Measurements from ENCODE around the gene PCBP3. TPM values are rescaled to one million over a fixed set of nuclear protein-coding genes. Genes with fewer than 3 reads are reported as not detected.
"Not testable (repeated sequence)": the region's sequence is repeated elsewhere in the genome, so short reads cannot be mapped to it uniquely, and the experiment has no call there.

Gene PCBP3
- total RNA-seq, 2 experiments from 2014 or later = 1.3 to 2.2 TPM

DNA sequence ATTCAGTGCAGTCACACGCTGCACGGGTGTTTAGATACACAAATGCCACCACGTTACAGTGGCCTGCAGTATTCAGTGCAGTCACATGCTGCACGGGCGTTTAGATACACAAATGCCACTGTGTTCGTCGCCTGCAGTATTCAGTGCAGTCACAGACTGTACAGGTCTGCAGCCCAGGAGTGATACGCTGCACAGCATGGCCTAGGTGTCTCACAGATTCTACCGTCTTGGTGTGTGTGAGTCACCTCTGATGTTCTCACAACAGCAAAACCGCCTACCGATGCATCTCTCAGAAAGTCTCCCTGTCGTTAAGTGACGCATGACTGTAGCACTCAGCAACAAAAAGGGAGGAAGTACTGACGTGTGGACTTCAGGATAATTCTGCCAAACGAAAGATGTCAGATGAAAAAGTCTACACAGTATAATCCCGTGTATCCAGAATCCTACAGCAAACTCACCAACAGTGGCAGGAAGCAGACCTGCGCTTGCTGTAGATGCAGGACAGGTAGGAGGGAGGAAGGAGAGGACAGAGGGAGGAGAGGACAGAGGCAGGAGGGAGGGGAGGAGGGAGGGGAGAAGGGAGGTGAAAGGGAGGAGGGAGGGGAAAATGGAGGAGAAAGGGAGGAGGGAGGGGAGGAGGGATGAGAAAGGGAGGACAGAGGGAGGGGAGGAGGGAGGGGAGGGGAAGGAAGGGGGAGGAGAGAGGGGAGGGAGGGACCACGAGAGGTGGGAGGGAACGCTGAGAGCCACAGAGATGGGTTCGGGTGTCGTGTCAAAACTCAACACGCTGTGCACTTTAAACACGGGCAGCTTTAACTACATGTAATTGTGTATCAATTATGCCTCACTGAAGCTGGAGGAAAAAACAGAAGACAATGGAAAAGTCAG, 36.3 kb upstream of the PCBP3 start:
- Mint-ChIP-seq H3K36me3 (peaks cover 2% of the 10 kb centered on the region), H3K27ac (no peak overlapping the region), H3K9me3 (ENCODE audit: low read depth) (peaks cover 9% of the 10 kb centered on the region), H3K4me3 (no peak overlapping the region), H3K4me1 (peaks cover 2% of the 10 kb centered on the region), H3K27me3 (peaks cover 18% of the 10 kb centered on the region)
- ATAC-seq (peak; percentile 42), DNase-seq (peak; percentile 42)
- CTCF ChIA-PET = interaction anchor here (1.3 to 1.9 kb wide), 2 partner anchors 10 to 12 kb away, joined by 4 to 8 read pairs; no protein-coding TSS in a partner anchor

DNA sequence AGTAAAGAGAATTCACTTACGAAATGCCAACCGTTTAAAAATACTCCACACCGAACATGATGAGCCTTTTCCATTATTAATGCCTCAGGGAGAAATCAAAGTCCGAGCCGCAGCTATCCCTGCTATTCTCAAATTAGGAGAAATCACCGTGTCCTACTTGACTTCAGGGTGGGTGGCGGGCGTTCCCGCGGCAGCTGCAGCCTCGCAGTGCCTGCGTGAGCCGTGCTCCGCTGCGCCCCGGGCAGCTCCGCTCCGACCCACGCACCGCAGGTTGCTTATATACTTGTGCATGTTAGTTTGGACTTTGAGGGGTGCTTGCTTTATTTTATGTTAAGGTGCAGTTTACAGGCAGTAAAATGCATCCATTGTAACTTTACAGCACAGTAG, 35.6 kb upstream of the PCBP3 start:
- no peak overlapping the region for H3K27ac Mint-ChIP-seq
- peak; percentile 23 for DNase-seq
- H3K27me3 Mint-ChIP-seq = peaks cover 16% of the 10 kb centered on the region
- H3K4me3 Mint-ChIP-seq = no peak overlapping the region
- CTCF ChIA-PET = interaction anchor here (1.3 to 1.9 kb wide), 2 partner anchors 10 to 13 kb away, joined by 4 to 8 read pairs; no protein-coding TSS in a partner anchor
- ATAC-seq = no peak
- H3K4me1 Mint-ChIP-seq = peaks cover 2% of the 10 kb centered on the region
- H3K36me3 Mint-ChIP-seq = peaks cover 2% of the 10 kb centered on the region
- H3K9me3 Mint-ChIP-seq (ENCODE audit: low read depth) = peaks cover 8% of the 10 kb centered on the region

DNA sequence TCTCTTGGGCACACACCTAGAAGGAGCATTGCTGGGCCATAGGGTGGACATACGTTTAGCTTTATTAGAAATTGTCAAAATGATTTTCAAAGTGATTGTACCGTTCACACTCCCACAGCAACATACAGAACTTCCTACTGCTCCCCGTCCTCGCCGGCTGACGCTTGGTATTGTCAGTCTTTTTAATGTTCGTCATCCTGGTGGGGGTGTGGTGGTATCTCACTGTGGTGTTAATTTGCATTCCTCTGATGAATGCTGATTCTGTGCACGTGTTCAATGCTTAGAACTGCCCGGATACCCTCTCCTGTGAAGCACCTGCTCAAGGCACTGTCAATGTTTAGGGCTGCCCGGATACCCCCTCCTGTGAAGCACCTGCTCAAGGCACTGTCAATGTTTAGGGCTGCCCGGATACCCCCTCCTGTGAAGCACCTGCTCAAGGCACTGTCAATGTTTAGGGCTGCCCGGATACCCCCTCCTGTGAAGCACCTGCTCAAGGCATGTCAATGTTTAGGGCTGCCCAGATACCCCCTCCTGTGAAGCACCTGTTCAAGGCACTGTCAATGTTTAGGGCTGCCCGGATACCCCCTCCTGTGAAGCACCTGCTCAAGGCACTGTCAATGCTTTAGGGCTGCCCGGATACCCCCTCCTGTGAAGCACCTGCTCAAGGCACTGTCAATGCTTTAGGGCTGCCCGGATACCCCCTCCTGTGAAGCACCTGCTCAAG, 34.6 kb upstream of the PCBP3 start:
- CTCF ChIA-PET = interaction anchor here (1.3 to 1.9 kb wide), 2 partner anchors 11 to 14 kb away, joined by 4 to 8 read pairs; no protein-coding TSS in a partner anchor
- H3K4me3 Mint-ChIP-seq; H3K9me3 Mint-ChIP-seq (ENCODE audit: low read depth); H3K36me3 Mint-ChIP-seq; ATAC-seq; H3K27ac Mint-ChIP-seq; H3K4me1 Mint-ChIP-seq: not testable (repeated sequence)
- peaks cover 14% of the 10 kb centered on the region for H3K27me3 Mint-ChIP-seq
- peak; percentile 33 for DNase-seq

DNA sequence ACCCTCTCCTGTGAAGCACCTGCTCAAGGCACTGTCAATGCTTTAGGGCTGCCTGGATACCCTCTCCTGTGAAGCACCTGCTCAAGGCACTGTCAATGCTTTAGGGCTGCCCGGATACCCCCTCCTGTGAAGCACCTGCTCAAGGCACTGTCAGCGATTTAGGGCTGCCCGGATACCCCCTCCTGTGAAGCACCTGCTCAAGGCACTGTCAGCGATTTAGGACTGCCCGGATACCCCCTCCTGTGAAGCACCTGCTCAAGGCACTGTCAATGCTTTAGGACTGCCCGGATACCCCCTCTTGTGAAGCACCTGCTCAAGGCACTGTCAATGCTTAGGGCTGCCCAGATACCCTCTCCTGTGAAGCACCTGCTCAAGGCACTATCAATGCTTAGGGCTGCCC, 33.9 kb upstream of the PCBP3 start:
- ATAC-seq, CTCF ChIA-PET: not testable (repeated sequence)
- DNase-seq = peak; percentile 42

DNA sequence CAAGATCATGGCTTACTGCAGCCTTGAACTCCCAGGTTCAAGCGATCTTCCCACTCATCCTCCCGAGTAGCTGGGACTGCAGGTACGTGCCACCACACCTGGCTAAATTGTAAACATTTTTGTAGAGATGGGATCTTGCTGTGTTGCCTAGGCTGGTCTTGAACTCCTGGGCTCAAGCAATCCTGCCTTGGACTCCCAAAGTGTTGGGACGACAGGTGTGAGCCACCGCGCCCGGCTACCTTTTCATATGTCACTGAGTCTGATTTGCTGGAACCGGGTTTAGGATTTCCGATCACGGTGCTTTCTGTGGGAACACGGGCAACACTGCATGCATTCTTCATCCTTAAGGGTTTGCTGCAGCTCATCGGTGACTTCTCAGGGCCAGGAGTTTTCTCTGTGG, 32.2 kb upstream of the PCBP3 start:
- no peak for ATAC-seq
- DNase-seq = no peak
- CTCF ChIA-PET = interaction anchor here (1.4 kb wide), 1 partner anchor 15 kb away, joined by 4 read pairs; no protein-coding TSS in a partner anchor
- H3K4me3 Mint-ChIP-seq = no peak overlapping the region
- H3K27me3 Mint-ChIP-seq = peaks cover 20% of the 10 kb centered on the region
- peaks cover 19% of the 10 kb centered on the region for H3K4me1 Mint-ChIP-seq
- no peaks in the 10 kb centered on the region for H3K9me3 Mint-ChIP-seq (ENCODE audit: low read depth)
- no peaks in the 10 kb centered on the region for H3K36me3 Mint-ChIP-seq
- H3K27ac Mint-ChIP-seq = no peak overlapping the region

More for the DNA sequence above, 33.9 kb upstream of the PCBP3 start:
- not testable (repeated sequence) for H3K9me3 Mint-ChIP-seq (ENCODE audit: low read depth); H3K4me1 Mint-ChIP-seq; H3K27ac Mint-ChIP-seq; H3K36me3 Mint-ChIP-seq; H3K4me3 Mint-ChIP-seq
- peaks cover 11% of the 10 kb centered on the region for H3K27me3 Mint-ChIP-seq

DNA sequence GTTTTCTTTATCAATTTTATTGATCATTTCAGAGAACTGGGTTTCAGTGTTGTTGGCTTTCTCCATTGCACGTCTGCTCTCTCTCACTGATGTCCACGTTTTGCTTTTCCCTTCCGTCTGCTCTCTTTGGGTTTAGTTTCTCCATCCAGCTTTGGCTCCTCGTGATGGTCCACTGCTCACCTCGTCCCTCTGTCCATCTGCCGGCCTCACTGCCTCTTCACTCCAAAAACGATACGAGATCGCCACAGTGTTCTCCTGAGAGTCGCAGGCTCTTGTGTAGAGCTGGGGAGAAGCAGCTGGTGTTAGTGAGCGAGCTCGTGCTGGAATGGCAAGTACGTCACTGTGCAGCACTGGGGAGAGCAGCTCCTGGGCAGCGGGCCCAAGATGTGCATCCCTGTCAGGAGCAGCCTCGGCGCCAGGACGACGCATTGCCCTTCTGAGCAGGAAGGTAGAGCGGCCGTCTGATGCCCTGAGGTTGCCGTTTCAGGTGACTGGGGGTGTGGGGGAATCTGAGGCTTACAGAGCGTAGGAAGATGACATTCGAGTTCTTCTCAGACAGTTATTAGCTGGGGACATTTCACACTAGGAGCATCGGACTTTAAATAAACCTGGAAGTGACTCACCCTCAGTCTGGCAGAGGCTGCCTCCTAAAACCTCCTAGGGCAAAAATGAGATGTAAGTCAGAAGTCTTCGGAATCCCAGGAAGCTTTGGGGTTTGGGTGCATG, 31.4 kb upstream of the PCBP3 start:
- DNase-seq (no peak), ATAC-seq (no peak)
- CTCF ChIA-PET = interaction anchor here (0.6 to 1.4 kb wide), 2 partner anchors 15 to 56 kb away, joined by 3 to 4 read pairs; no protein-coding TSS in a partner anchor
- peaks cover 20% of the 10 kb centered on the region for H3K4me1 Mint-ChIP-seq
- H3K4me3 Mint-ChIP-seq = no peak overlapping the region
- no peaks in the 10 kb centered on the region for H3K9me3 Mint-ChIP-seq (ENCODE audit: low read depth)
- no peak overlapping the region for H3K27ac Mint-ChIP-seq
- H3K27me3 Mint-ChIP-seq = peaks cover 21% of the 10 kb centered on the region
- H3K36me3 Mint-ChIP-seq = no peaks in the 10 kb centered on the region

DNA sequence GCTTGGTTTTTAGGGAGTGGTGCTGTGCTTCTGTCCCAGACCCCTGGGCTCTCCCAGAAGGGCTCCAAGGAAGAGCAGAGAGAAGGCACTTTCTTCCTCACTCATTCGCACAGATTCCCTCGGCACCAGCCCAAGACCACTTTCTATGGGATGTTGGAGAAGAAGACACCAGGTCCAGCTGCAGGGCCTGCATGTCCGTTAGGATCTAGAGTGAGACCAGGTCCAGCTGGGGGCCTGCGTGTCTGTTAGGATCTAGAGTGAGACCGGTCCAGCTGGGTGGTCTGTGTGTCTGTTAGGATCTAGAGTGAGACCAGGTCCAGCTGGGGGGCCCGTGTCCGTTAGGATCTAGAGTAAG, 30.9 kb upstream of the PCBP3 start:
- H3K36me3 Mint-ChIP-seq; H3K4me3 Mint-ChIP-seq; ATAC-seq; H3K9me3 Mint-ChIP-seq (ENCODE audit: low read depth); H3K27ac Mint-ChIP-seq; DNase-seq: not testable (repeated sequence)
- Mint-ChIP-seq H3K4me1 (peaks cover 18% of the 10 kb centered on the region), H3K27me3 (peaks cover 21% of the 10 kb centered on the region)
- CTCF ChIA-PET = interaction anchor here (0.6 to 1.4 kb wide), 2 partner anchors 16 to 56 kb away, joined by 3 to 4 read pairs; no protein-coding TSS in a partner anchor

DNA sequence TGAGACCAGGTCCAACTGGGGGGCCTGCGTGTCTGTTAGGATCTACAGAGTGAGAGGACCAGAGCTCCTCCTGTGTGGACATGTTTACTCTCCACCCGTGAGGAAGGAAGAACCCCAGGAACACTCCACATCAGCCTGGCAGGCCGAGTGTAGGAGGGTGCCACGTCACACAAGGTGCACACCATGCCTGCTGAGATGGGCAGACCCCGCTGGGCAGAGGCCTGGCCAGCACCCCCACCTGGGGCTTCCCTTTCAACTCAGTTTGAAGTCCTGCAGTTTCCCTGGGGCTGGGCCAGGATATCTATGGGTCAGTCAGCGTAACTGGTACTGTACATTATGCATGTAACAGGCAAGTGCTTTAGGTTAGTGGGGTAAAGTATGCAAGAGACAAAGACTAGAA, 30.1 kb upstream of the PCBP3 start:
- Mint-ChIP-seq H3K4me3 (no peak overlapping the region), H3K4me1 (peaks cover 18% of the 10 kb centered on the region), H3K27me3 (peaks cover 21% of the 10 kb centered on the region), H3K9me3 (ENCODE audit: low read depth) (no peaks in the 10 kb centered on the region), H3K36me3 (no peaks in the 10 kb centered on the region), H3K27ac (no peak overlapping the region)
- CTCF ChIA-PET = no interaction called here
- no peak for ATAC-seq
- no peak for DNase-seq

DNA sequence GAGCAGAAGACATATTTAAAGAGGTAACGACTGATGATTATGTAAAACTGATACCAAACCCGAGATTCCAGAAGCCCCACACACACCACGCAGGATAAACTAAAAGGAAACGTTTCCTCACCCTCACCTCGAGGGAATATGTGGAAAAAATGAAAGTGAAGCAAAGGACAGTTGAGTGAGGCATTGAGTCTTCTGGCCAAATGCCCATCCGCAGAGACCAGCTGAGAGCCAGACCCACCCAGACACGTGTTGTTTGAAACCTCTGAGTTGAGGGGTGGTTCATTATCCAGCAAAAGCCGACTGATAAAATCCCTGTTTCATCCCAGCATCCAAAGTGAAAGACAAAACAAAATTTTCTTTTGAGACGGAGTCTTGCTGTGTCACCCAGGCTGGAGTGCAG, 29.6 kb upstream of the PCBP3 start:
- H3K9me3 Mint-ChIP-seq (ENCODE audit: low read depth) = no peaks in the 10 kb centered on the region
- no peak overlapping the region for H3K4me3 Mint-ChIP-seq
- ATAC-seq (no peak), DNase-seq (no peak)
- H3K4me1 Mint-ChIP-seq = peaks cover 18% of the 10 kb centered on the region
- H3K36me3 Mint-ChIP-seq = no peaks in the 10 kb centered on the region
- CTCF ChIA-PET = no interaction called here
- H3K27me3 Mint-ChIP-seq = peaks cover 21% of the 10 kb centered on the region
- H3K27ac Mint-ChIP-seq = no peak overlapping the region

DNA sequence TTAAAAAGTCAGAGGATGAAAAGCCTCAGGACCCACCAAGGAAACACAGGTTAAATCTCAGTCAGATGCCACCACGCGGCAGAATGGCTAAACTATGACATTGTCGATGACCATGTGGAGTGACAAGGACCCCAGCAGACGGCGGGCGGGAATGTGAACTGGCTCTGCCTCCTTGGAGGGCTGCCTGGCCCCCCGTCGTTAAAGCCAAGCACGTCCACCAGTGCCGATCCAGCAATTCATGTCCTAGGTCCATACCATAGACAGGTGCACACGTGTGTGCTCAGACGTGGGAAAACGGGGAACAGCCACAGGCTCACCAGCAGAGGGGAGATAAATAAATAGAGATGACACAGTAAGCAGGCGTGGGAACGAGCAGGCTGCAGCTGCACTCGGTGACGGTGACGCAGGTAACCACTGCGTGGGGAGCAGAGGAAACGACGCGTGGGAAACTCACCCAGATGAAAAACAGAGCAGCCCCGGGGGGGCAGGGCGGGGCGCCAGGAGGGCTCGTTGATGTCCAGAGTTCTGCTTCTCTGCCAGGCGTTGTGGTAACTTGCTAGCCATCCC, 28.3 kb upstream of the PCBP3 start:
- H3K4me1 Mint-ChIP-seq = peaks cover 18% of the 10 kb centered on the region
- CTCF ChIA-PET = interaction anchor here (0.7 kb wide), 1 partner anchor 203 kb away, joined by 4 read pairs; no protein-coding TSS in a partner anchor
- H3K36me3 Mint-ChIP-seq = no peaks in the 10 kb centered on the region
- H3K27me3 Mint-ChIP-seq = peaks cover 23% of the 10 kb centered on the region
- peak; percentile 84 for ATAC-seq
- peak overlapping the region; percentile 13 for H3K27ac Mint-ChIP-seq
- H3K9me3 Mint-ChIP-seq (ENCODE audit: low read depth) = no peaks in the 10 kb centered on the region
- H3K4me3 Mint-ChIP-seq = peak overlapping the region; percentile 66
- peak; percentile 74 for DNase-seq

DNA sequence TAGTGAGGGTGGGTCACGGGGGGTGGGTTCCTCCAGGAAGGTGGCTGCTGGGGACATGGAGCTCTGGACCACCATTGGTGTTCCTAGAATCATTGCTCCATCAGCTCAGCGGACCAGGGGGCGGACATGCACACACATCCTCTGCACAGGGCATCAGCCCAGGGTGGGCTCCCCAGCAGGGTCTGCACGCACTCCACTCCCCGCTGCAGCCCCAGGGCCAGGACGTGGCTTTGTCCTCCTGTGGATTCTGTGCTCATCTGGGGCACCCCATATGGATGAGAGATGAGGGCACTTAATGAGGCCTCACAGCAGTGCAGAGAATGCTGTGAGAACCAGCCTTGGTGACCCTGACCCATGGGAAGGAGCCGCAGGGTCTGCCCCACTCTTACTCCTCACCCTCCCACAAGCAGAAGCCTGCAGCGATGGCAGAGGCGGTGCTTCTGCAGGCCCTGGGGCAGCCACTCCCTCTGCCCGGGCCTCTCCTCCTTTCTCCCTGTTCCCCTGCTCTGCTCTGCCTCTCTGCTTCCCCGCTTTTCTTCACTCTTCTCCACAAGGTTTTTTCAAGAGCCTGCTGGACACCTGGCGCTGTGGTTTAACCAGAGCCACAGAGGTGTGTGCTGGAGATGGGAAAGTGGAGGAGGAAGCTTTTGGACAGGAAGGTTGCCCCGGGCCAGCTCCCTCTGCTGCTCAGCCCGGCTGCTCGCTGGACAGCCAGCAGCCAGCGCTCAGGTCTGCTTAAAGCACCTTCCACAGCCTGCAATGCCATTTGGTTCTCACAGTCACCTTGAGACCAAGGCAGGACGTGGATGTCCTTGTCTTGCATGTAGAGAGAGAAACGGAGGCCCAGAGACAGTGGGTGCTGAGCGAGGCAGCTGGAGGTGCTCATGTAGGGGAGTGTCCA, 26.3 kb upstream of the PCBP3 start:
- H3K4me1 Mint-ChIP-seq = peaks cover 18% of the 10 kb centered on the region
- peaks cover 20% of the 10 kb centered on the region for H3K27me3 Mint-ChIP-seq
- H3K4me3 Mint-ChIP-seq = no peak overlapping the region
- no peaks in the 10 kb centered on the region for H3K9me3 Mint-ChIP-seq (ENCODE audit: low read depth)
- H3K36me3 Mint-ChIP-seq = no peaks in the 10 kb centered on the region
- DNase-seq (no peak), ATAC-seq (no peak)
- no peak overlapping the region for H3K27ac Mint-ChIP-seq
- CTCF ChIA-PET = interaction anchor here (0.6 kb wide), 1 partner anchor 63 kb away, joined by 3 read pairs; no protein-coding TSS in a partner anchor

DNA sequence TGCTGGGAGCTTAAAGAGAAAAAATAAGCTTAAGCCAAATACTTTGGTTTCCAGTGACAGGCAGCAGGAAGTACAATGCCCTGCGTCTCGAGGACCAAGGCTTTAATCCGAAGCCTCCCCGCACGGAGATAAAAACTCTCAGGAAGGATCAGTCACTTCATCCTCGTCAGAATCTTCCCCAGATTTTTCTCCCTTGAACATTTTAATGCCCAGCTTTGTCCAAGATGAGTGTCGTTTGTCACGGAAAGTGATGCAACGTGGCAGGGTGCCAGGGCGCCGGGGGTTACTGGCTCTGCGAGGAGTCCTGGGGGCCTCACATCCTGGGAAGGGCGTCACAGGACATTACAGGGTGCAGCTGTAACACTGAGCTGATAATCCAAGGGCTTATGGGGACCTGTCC, 25.2 kb upstream of the PCBP3 start:
- peaks cover 23% of the 10 kb centered on the region for H3K27me3 Mint-ChIP-seq
- DNase-seq (no peak), ATAC-seq (no peak)
- H3K27ac Mint-ChIP-seq = no peak overlapping the region
- H3K4me3 Mint-ChIP-seq = no peak overlapping the region
- H3K36me3 Mint-ChIP-seq = no peaks in the 10 kb centered on the region
- CTCF ChIA-PET = no interaction called here
- H3K9me3 Mint-ChIP-seq (ENCODE audit: low read depth) = no peaks in the 10 kb centered on the region
- H3K4me1 Mint-ChIP-seq = peaks cover 18% of the 10 kb centered on the region
